COR-L47 (cell line): ENCODE data around the gene ACTR6.

ENCODE experiments used
- DNase-seq: peaks from one replicate; lab custom pipeline; 2025; lab: John Stamatoyannopoulos, UW

ACTR6 gene

DNA sequence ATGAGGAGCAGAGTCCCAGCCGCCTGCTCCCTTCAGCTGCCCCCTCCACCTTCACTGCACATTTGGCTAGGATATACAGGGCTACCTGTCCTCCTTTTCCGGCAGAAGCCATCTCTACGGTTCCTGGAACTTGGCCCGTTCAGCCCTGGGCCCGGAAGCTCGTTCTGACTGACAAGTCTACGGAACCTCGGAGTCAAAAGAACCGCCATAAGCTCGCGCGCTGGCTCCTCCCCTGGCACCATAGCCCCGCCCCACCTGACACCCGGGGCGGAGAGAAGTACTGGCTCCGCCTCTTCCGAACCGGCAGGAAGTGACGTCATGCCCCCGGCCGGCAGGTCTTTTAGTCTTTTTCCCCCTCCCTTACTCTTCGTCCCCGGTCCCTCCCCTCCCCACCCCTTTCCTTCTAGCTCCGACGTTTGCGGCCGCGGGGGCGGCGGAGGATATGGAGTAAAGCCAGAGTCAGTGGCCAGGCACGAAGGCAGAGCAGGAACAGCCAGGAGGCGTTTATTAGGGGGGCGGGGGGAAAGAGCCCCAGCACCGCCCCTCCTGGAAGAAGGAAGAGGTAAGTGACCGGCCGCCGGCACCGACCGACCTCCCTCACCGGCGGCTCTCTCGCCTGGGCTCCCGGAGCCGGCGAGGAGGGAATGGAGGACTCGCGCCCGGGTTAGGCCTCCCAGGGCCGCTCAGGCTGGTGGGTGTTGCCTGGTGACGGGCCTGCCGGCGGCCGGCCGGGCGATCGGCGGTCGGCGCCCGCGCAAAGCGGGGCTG is 66.4 kb downstream of the ACTR6 start, which contains the start of the genes DEPDC4 and SCYL2:
DEPDC4 (minus strand) TSS at position 245 of the 768 bp plus-strand sequence; CDS start at position 242, 3 bp downstream.
SCYL2 (plus strand) TSS at position 343 of the 768 bp plus-strand sequence. CDS start 15,794 bp downstream, outside the sequence.
- DNase-seq: peak; percentile 91

DNA sequence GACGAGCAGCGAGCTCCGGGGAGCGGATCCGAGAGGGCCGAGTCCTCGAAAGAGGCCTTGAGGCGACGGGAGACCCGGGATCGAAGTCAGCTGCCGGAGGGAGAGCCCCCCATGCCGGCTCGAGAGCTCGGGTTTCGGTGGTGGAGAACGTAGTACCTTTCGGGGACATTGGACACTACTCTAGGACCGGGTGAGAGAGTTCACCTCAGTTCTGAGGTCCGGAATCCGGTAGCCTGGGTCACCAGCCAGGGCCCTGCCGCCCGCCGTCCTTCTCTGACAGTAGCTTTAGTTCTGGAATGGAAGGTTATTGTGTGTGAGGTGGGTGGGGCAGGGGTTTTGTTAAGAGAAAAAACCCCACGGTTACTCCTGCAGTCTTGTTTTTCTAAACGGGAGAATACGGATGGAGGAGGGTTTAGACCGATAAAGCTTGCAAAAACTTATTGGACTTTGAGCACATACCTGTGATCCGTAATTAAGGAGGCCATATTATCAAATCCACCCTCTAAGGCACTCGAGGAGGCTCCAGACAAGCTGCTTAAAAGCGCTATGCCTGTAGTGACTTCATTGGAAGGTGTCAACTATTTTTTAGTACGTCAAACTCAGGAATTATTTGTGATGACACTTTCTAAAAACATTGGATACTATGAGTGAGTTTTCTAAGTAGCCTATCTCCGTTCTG is 67.1 kb downstream of the ACTR6 start:
- no peak for DNase-seq

GRCh38 chr12:100268835-100269564 is 68.4 kb downstream of the ACTR6 start:
- no peak for DNase-seq

DNA sequence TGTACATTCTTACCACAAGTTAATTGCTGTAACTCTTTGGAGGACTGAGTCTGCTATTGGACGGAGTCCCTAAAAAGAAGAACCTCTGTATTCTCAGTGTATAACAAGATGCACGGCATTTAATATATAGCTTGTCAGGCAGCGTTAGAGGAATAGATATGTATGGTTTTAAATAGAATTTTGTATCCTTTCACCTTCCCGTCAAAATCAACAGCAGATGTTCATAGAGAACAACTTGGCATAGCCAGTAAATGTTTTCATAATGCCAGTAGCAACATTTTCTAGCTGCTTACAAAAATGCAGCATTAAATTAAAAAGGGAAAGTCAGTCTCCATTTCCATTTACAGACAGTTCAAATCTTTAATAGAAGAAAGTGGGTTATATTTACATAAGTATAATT is 73.2 kb downstream of the ACTR6 start:
- no peak for DNase-seq
